K562 (cell line): ENCODE results near the gene SAMD11. TPM values are rescaled to one million over a fixed set of nuclear protein-coding genes. Genes with fewer than 3 reads are reported as not detected.

Experiments used
- BRCA1 ChIP-seq, 2 experiments: fragments of 450-650 bp in 1 of 2; sonication (generic) in 1 of 2; formaldehyde crosslinking in 1 of 2; IDR thresholded peaks; 2 replicates each; pipeline versions ENCODE4 v1.5.0 to v1.6.1; 2017 to 2020; ENCODE audit warnings: mild to moderate bottlenecking in 1 of 2, missing genetic modification reagents in 1 of 2
- CEBPZ ChIP-seq: fragments of 150-350 bp; IDR thresholded peaks from 2 replicates; pipeline ENCODE4 v1.6.1; 2014; ENCODE audit warnings: low read depth, mild to moderate bottlenecking, low read length, borderline replicate concordance
- ELF1 ChIP-seq: fragments of 200-800 bp; sonication (Bioruptor generic); IDR thresholded peaks from 2 replicates; pipeline ENCODE4 v1.6.1; 2016; ENCODE audit warnings: missing genetic modification characterization, missing compliant biosample characterization
- EP400 ChIP-seq: fragments of 450-650 bp; IDR thresholded peaks from 2 replicates; pipeline ENCODE4 v1.6.1; 2017; ENCODE audit warnings: antibody characterized with exemption, mild to moderate bottlenecking, moderate library complexity
- ESRRA ChIP-seq: fragments of 450-650 bp; IDR thresholded peaks from 2 replicates; pipeline ENCODE4 v1.6.1; 2014; ENCODE audit warnings: low read depth, mild to moderate bottlenecking, moderate library complexity, borderline replicate concordance
- GMEB1 ChIP-seq: fragments of 250-450 bp; sonication (Bioruptor Pico); IDR thresholded peaks from 2 replicates; pipeline ENCODE4 v1.4.0; 2020; ENCODE audit warnings: mild to moderate bottlenecking
- HIVEP1 ChIP-seq: fragments of 250-450 bp; sonication (Bioruptor Pico); IDR thresholded peaks from 2 replicates; pipeline ENCODE4 v1.4.0; 2020; ENCODE audit warnings: mild to moderate bottlenecking
- KDM4B ChIP-seq, 2 experiments: fragments of 450-650 bp in 1 of 2; sonication (generic) in 1 of 2; IDR thresholded peaks; 2 replicates each; pipeline ENCODE4 v1.6.1; 2016 to 2017; ENCODE audit warnings: borderline replicate concordance in 2 of 2, antibody characterized with exemption in 1 of 2, low read depth in 1 of 2, mild to moderate bottlenecking in 1 of 2
- NCOA4 ChIP-seq: fragments of 450-650 bp; IDR thresholded peaks from 2 replicates; pipeline ENCODE4 v1.6.1; 2018; ENCODE audit warnings: mild to moderate bottlenecking; ENCODE audit not compliant: partially characterized antibody
- NR4A1 ChIP-seq, 2 experiments: fragments of 250-450 bp in 1 of 2; fragments of 450-650 bp in 1 of 2; sonication (Bioruptor Pico) in 1 of 2; IDR thresholded peaks; 2 replicates each; pipeline versions ENCODE4 v1.4.0 to v1.6.1; 2016 to 2020; ENCODE audit warnings: mild to moderate bottlenecking in 2 of 2, missing compliant biosample characterization in 1 of 2, missing genetic modification characterization in 1 of 2, moderate library complexity in 1 of 2
- PPARD ChIP-seq: fragments of 250-450 bp; sonication (Bioruptor Pico); IDR thresholded peaks from 2 replicates; pipeline ENCODE4 v1.8.0; 2022; ENCODE audit warnings: inconsistent platforms, mild to moderate bottlenecking, moderate library complexity
- RBM39 ChIP-seq: fragments of 200-400 bp; formaldehyde crosslinking; optimal IDR thresholded peaks from 2 replicates; pipeline ENCODE3; 2018; ENCODE audit warnings: low read depth, low read length
- RNF219 ChIP-seq: fragments of 250-450 bp; sonication (Bioruptor Pico); IDR thresholded peaks from 2 replicates; pipeline ENCODE4 v1.5.0; 2022; ENCODE audit warnings: mild to moderate bottlenecking
- SRSF9 ChIP-seq: fragments of 200-400 bp; formaldehyde crosslinking; IDR thresholded peaks from 2 replicates; pipeline ENCODE4 v1.6.1; 2017; ENCODE audit warnings: low read depth, low read length, borderline replicate concordance
- TBL1XR1 ChIP-seq, 2 experiments: IDR thresholded peaks; 2 replicates each; pipeline ENCODE4 v1.6.1; 2012; ENCODE audit warnings: improper control_type of control experiment in 2 of 2, low read length in 2 of 2, mild to moderate bottlenecking in 1 of 2
- ZBTB1 ChIP-seq: sonication (generic); formaldehyde crosslinking; IDR thresholded peaks from 2 replicates; pipeline ENCODE4 v1.8.1; 2023; ENCODE audit warnings: missing genetic modification reagents, low read depth, mild to moderate bottlenecking, borderline replicate concordance
- ZBTB9 ChIP-seq: fragments of 450-650 bp; formaldehyde crosslinking; IDR thresholded peaks from 2 replicates; pipeline ENCODE4 v1.4.0; 2020; ENCODE audit warnings: mild to moderate bottlenecking, moderate library complexity
- ZNF184 ChIP-seq: sonication (generic); formaldehyde crosslinking; IDR thresholded peaks from 2 replicates; pipeline ENCODE4 v1.5.0; 2020; ENCODE audit warnings: missing genetic modification reagents
- ZNF384 ChIP-seq: IDR thresholded peaks from 2 replicates; pipeline ENCODE4 v1.6.1; 2012; ENCODE audit warnings: low read depth, low read length, improper control_type of control experiment
- polyA plus RNA-seq, 8 experiments: library from polyadenylated mRNA; depleted of rRNA in 4 of 8; stranded (reverse) in 5 of 8; unstranded in 3 of 8; fragments of >200 nt; fragmentation: Nextera tagmentation in 2 of 8; fragmentation: Illumina TruSeq in 1 of 8; extraction: Ambion mirVana in 2 of 8; extraction: Trizol in 1 of 8; gene quantifications; 2 replicates each; pipeline versions ENCODE4 v1.2.1 to v1.2.3, GENCODE V29; 2011 to 2014; ENCODE audit warnings: inconsistent platforms in 1 of 8, missing spikeins in 1 of 8
- total RNA-seq, 7 experiments: library from RNA; depleted of rRNA in 6 of 7; stranded (reverse); fragments of >200 nt in 6 of 7; fragmentation: Illumina TruSeq in 2 of 7; extraction: Trizol in 2 of 7; gene quantifications; 2 replicates each; pipeline versions ENCODE4 v1.2.1 to v1.2.3, GENCODE V29; 2011 to 2021; ENCODE audit warnings: low replicate concordance in 1 of 7

Gene SAMD11
- total and polyA plus RNA-seq, 9 of the 15 experiments (the other 6 are each of a cell fraction or from before 2014, with no cell fraction given) = 0.07 to 0.82 (median 0.11) TPM; not detected in 2

- TF ChIP-seq BRCA1 (IDR thresholded peaks at IDR 0.05) (no peak), BRCA1 (CRISPR knock-in tag; IDR thresholded peaks at IDR 0.05) (peak; percentile 94; the same call in 1 of the 2 replicates), CEBPZ (no peak), HIVEP1 (no peak), PPARD (CRISPR knock-in tag) (no peak), KDM4B (IDR thresholded peaks at IDR 0.05; ENCODE audit: borderline replicate concordance in 2 of 2, low read depth in 1 of 2) (0 out of 4 replicates have a peak, but pooled peaks of 1 of the 2 experiments have one; percentile 30), ESRRA (0 out of 2 replicates have a peak, but pooled peaks have one; percentile 33), RNF219 (CRISPR knock-in tag) (no peak), ZBTB1 (peak; percentile 90), EP400 (peak; percentile 62; the same call in 1 of the 2 replicates), SRSF9 (no peak), ZNF384 (no peak), TBL1XR1 (IDR thresholded peaks at IDR 0.05; ENCODE audit: low read length in 2 of 2) (no peak), RBM39 (no peak), ELF1 (tag) (no peak), ZBTB9 (peak; percentile 100), NCOA4 (no peak), NR4A1 (CRISPR knock-in tag; IDR thresholded peaks at IDR 0.05) (no peak), NR4A1 (tag; IDR thresholded peaks at IDR 0.05) (no peak), ZNF184 (no peak), GMEB1 (peak; percentile 95)
Observed at GRCh38 chr1:904310-904950, 19.3 kb upstream of the SAMD11 start (continued).
